IMR-90 (cell line): ENCODE data around the gene CD28. TPM values are rescaled to one million over a fixed set of nuclear protein-coding genes. Genes with fewer than 3 reads are reported as not detected.

ENCODE experiments used
- ATAC-seq: fragments of 200-7000 bp; cut with Tn5 transposase; 2 replicates; pipeline ENCODE4 v1.9.1; 2020; ENCODE audit warnings: low read depth, mild to moderate bottlenecking, moderate library complexity
- BruUV-seq: library from RNA; stranded (reverse); fragments of 400-500 nt; replicated peaks from 2 replicates; lab custom pipeline; 2021; lab: Mats Ljungman, UMichigan
- CTCF ChIA-PET: fragments of 300-600 bp; formaldehyde crosslinking; extraction: SDS; loops from one replicate; lab custom pipeline; 2021; ENCODE audit warnings: antibody characterized with exemption; lab: Yijun Ruan, JAX
- POLR2A ChIA-PET: fragments of 300-600 bp; sonication (Branson Sonifier 250); formaldehyde crosslinking; loops from one replicate; lab custom pipeline; 2022; ENCODE audit warnings: antibody characterized with exemption; ENCODE audit not compliant: unreplicated experiment; lab: Charles Lee
- DNase-seq: peaks from one replicate; pipeline ENCODE4 v3.0.0; 2013
- H2AFZ ChIP-seq: replicated peaks from 2 replicates; pipeline ENCODE3; 2013; ENCODE audit warnings: low read length, mild to moderate bottlenecking; ENCODE audit not compliant: poor library complexity
- H2AK5ac ChIP-seq: 2 replicates; pipeline ENCODE4 v1.6.1; 2013; ENCODE audit warnings: low read depth, low read length, inconsistent platforms
- H2AK9ac ChIP-seq: replicated peaks from 2 replicates; pipeline ENCODE3; 2013; ENCODE audit warnings: mild to moderate bottlenecking, low read depth, low read length, moderate library complexity; ENCODE audit not compliant: poor library complexity
- H2BK120ac ChIP-seq: 2 replicates; pipeline ENCODE4 v1.6.1; 2013; ENCODE audit warnings: low read depth, low read length, inconsistent platforms
- H2BK15ac ChIP-seq: 3 replicates; pipeline ENCODE4 v1.6.1; 2013; ENCODE audit warnings: low read depth, low read length, inconsistent platforms
- H2BK20ac ChIP-seq: 2 replicates; pipeline ENCODE4 v1.6.1; 2013; ENCODE audit warnings: low read depth, mild to moderate bottlenecking, inconsistent platforms, low read length, moderate library complexity
- H2BK5ac ChIP-seq: 2 replicates; pipeline ENCODE4 v1.6.1; 2013; ENCODE audit warnings: mild to moderate bottlenecking, low read depth, low read length, inconsistent platforms; ENCODE audit not compliant: poor library complexity, severe bottlenecking
- H3K14ac ChIP-seq: replicated peaks from 2 replicates; pipeline ENCODE4 v1.6.1; 2013; ENCODE audit warnings: low read depth, low read length, inconsistent platforms
- H3K18ac ChIP-seq: 2 replicates; pipeline ENCODE4 v1.6.1; 2013; ENCODE audit warnings: low read depth, low read length, control low read depth
- H3K23ac ChIP-seq: 2 replicates; pipeline ENCODE4 v1.6.1; 2013; ENCODE audit warnings: low read depth, low read length, inconsistent platforms
- H3K27ac ChIP-seq: 2 replicates; pipeline ENCODE4 v1.5.1; 2013; ENCODE audit warnings: mild to moderate bottlenecking, control low read depth, low read length; ENCODE audit not compliant: insufficient read depth
- H3K27me3 ChIP-seq: 2 replicates; pipeline ENCODE4 v1.6.1; 2013; ENCODE audit warnings: low read length; ENCODE audit not compliant: control insufficient read depth, insufficient read depth
- H3K36me3 ChIP-seq: 2 replicates; pipeline ENCODE4 v1.6.1; 2013; ENCODE audit warnings: low read length, mixed read lengths; ENCODE audit not compliant: control insufficient read depth, insufficient read depth
- H3K4ac ChIP-seq: 2 replicates; pipeline ENCODE4 v1.6.1; 2013; ENCODE audit warnings: low read depth, low read length, inconsistent platforms
- H3K4me1 ChIP-seq: 2 replicates; pipeline ENCODE4 v1.6.1; 2013; ENCODE audit warnings: low read length, mixed read lengths; ENCODE audit not compliant: control insufficient read depth, insufficient read depth
- H3K4me2 ChIP-seq: 2 replicates; pipeline ENCODE4 v1.6.1; 2013; ENCODE audit warnings: low read depth, mild to moderate bottlenecking, control low read depth, low read length, moderate library complexity
- H3K4me3 ChIP-seq: 2 replicates; pipeline ENCODE4 v1.5.1; 2013; ENCODE audit warnings: low read depth, mild to moderate bottlenecking, control low read depth, low read length, moderate library complexity; ENCODE audit not compliant: insufficient read depth
- H3K56ac ChIP-seq: 2 replicates; pipeline ENCODE4 v1.6.1; 2013; ENCODE audit warnings: low read length, inconsistent platforms; ENCODE audit not compliant: insufficient read depth; ENCODE audit errors: extremely low read depth
- H3K79me1 ChIP-seq, 2 experiments: 2 replicates each; pipeline ENCODE4 v1.6.1; 2013; ENCODE audit warnings: low read length in 2 of 2, inconsistent platforms in 1 of 2, low read depth in 1 of 2
- H3K9ac ChIP-seq: 2 replicates; pipeline ENCODE4 v1.6.1; 2013; ENCODE audit warnings: low read depth, low read length, control low read depth
- H3K9me1 ChIP-seq: 2 replicates; pipeline ENCODE4 v1.6.1; 2013; ENCODE audit warnings: low read length, inconsistent platforms; ENCODE audit not compliant: insufficient read depth
- H3K9me3 ChIP-seq: 2 replicates; pipeline ENCODE4 v1.6.1; 2013; ENCODE audit warnings: low read length; ENCODE audit not compliant: control insufficient read depth, insufficient read depth
- H4K20me1 ChIP-seq: 2 replicates; pipeline ENCODE4 v1.6.1; 2013; ENCODE audit warnings: low read length, inconsistent platforms; ENCODE audit not compliant: insufficient read depth
- H4K5ac ChIP-seq: 2 replicates; pipeline ENCODE4 v1.6.1; 2013; ENCODE audit warnings: mild to moderate bottlenecking, low read depth, low read length, control low read depth
- H4K8ac ChIP-seq, 2 experiments: 2 replicates each; pipeline ENCODE4 v1.6.1; 2013; ENCODE audit warnings: low read depth in 2 of 2, low read length in 2 of 2, control low read depth in 1 of 2, inconsistent platforms in 1 of 2
- H4K91ac ChIP-seq: 2 replicates; pipeline ENCODE4 v1.6.1; 2013; ENCODE audit warnings: low read depth, low read length, inconsistent platforms; ENCODE audit not compliant: insufficient read depth
- BHLHE40 ChIP-seq: fragments of 150-350 bp; IDR thresholded peaks from 2 replicates; pipeline ENCODE4 v1.6.1; 2016; ENCODE audit warnings: mild to moderate bottlenecking, low read depth, low read length
- CEBPB ChIP-seq: IDR thresholded peaks from 2 replicates; pipeline ENCODE4 v1.6.1; 2012; ENCODE audit warnings: low read depth, low read length, improper control_type of control experiment
- FOS ChIP-seq: fragments of 150-350 bp; IDR thresholded peaks from 2 replicates; pipeline ENCODE4 v1.6.1; 2016; ENCODE audit warnings: low read depth, low read length
- MAFK ChIP-seq: IDR thresholded peaks from 2 replicates; pipeline ENCODE4 v1.6.1; 2012; ENCODE audit warnings: low read depth, low read length, improper control_type of control experiment
- MAZ ChIP-seq: IDR thresholded peaks from 2 replicates; pipeline ENCODE4 v1.6.1; 2012; ENCODE audit warnings: low read depth, mild to moderate bottlenecking, low read length, improper control_type of control experiment, moderate library complexity, borderline replicate concordance
- NFE2L2 ChIP-seq: fragments of 150-350 bp; IDR thresholded peaks from 2 replicates; pipeline ENCODE4 v1.6.1; 2016; ENCODE audit warnings: low read depth, mild to moderate bottlenecking, low read length
- RAD21 ChIP-seq: IDR thresholded peaks from 2 replicates; pipeline ENCODE4 v1.6.1; 2012; ENCODE audit warnings: low read length, improper control_type of control experiment
- RCOR1 ChIP-seq: IDR thresholded peaks from 2 replicates; pipeline ENCODE4 v1.6.1; 2012; ENCODE audit warnings: mild to moderate bottlenecking, low read length, improper control_type of control experiment; ENCODE audit not compliant: insufficient replicate concordance
- RFX5 ChIP-seq: IDR thresholded peaks from 2 replicates; pipeline ENCODE4 v1.8.0; 2012; ENCODE audit warnings: low read depth, mild to moderate bottlenecking, low read length, moderate library complexity
- SMC3 ChIP-seq: fragments of 150-350 bp; IDR thresholded peaks from 2 replicates; pipeline ENCODE4 v1.6.1; 2016; ENCODE audit warnings: low read depth, mild to moderate bottlenecking, antibody characterized with exemption, low read length, moderate library complexity
- WGBS, 2 experiments: methylation state at CpG; one replicate each; pipeline versions ENCODE4 v1.1.5 to v1.1.7; 2013; ENCODE audit warnings: missing lambda C conversion rate in 2 of 2; ENCODE audit not compliant: insufficient read length in 1 of 2; ENCODE audit errors: extremely low coverage in 2 of 2; 5-methylcytosine and 5-hydroxymethylcytosine counted together
- dilution Hi-C: fragments of 300-500 bp; cut with HindIII; formaldehyde crosslinking; loops from one replicate; pipeline ENCODE4 v1.14.3; 2018; ENCODE audit warnings: low sequenced_read_pairs; ENCODE audit not compliant: unreplicated experiment
- in situ Hi-C: fragments of 300-500 bp; cut with MboI; formaldehyde crosslinking; loops from 3 replicates; pipeline ENCODE4 v1.14.3; 2019; ENCODE audit warnings: low sequenced_read_pairs, inconsistent platforms, mixed read lengths
- intact Hi-C: fragments of 100-400 bp; cut with micrococcal nuclease; formaldehyde crosslinking; loops from 2 replicates; pipeline ENCODE4 v1.10.0; 2022
- polyA plus RNA-seq, 3 experiments: library from polyadenylated mRNA; depleted of rRNA; stranded (reverse); fragments of >200 nt; gene quantifications; 2 replicates each; pipeline ENCODE4 v1.2.3, GENCODE V29; 2012; ENCODE audit warnings: low replicate concordance in 1 of 3
- total RNA-seq: library from RNA; depleted of rRNA; stranded (reverse); fragments of >200 nt; gene quantifications from 2 replicates; pipeline ENCODE4 v1.2.3, GENCODE V29; 2012

The CD28 gene
- total and polyA plus RNA-seq, 2 of the 4 experiments (the other 2 are of a cell fraction): not detected

DNA sequence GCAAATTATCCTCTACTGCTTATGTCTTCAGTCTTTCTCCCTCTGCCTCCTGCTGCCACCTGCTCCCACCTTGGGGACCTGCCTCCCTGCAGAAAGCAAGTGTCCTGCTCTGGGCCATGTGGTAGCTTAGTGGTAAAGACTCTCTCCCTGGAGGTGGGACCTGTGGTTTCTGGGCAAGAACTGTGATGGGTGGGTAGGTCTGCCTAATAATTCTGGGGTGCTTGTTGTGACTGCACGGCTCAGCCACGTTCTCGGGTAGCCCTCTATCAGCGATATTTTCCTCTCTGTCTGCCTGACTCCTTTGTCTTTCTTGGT is 16.4 kb upstream of the CD28 start:
- Histone ChIP-seq H2AK9ac (no peak overlapping the region), H3K14ac (no peak overlapping the region), H3K4me2 (no peak overlapping the region), H4K8ac (no peak overlapping the region), H4K20me1 (no peaks in the 10 kb centered on the region), H3K56ac (no peak overlapping the region), H3K9me3 (no peaks in the 10 kb centered on the region), H3K23ac (no peak overlapping the region), H2BK20ac (no peak overlapping the region), H3K4me1 (peaks cover 12% of the 10 kb centered on the region; the same call in 1 of the 2 replicates), H3K79me1 (no peaks in the 10 kb centered on the region), H3K4me3 (no peak overlapping the region), H4K91ac (no peak overlapping the region), H2BK5ac (no peak overlapping the region), H3K4ac (no peak overlapping the region), H3K9me1 (peaks cover 7% of the 10 kb centered on the region; the same call in 1 of the 2 replicates), H2AK5ac (no peak overlapping the region), H4K5ac (no peak overlapping the region), H3K36me3 (no peaks in the 10 kb centered on the region), H2AFZ (no peak overlapping the region), H3K9ac (no peak overlapping the region), H3K27me3 (no peaks in the 10 kb centered on the region), H2BK15ac (no peak overlapping the region), H2BK120ac (no peak overlapping the region), H3K18ac (no peak overlapping the region), H3K27ac (no peak overlapping the region)
- dilution Hi-C loops: no loop called here
- CTCF ChIA-PET: no interaction called here
- intact Hi-C loops: no loop called here
- POLR2A ChIA-PET: no interaction called here
- ATAC-seq (no peak), DNase-seq (no peak)
- BruUV-seq: no TSS peak
- no CpG with 5 or more reads among the region's 4 CpGs for WGBS, 2 experiments
- in situ Hi-C loops: no loop called here
- TF ChIP-seq RCOR1 (no peak), MAZ (no peak), CEBPB (no peak), NFE2L2 (no peak), FOS (no peak), RAD21 (no peak), MAFK (no peak), SMC3 (no peak), BHLHE40 (no peak), RFX5 (no peak)
